NOMO-1 treated with dmso at 0.1 percent for 144 hours (cell line): ENCODE measurements around the gene LRRC72.
"Not testable (repeated sequence)": the region's sequence is repeated elsewhere in the genome, so short reads cannot be mapped to it uniquely, and the experiment has no call there.

ENCODE experiments used
- DNase-seq: peaks from one replicate; lab custom pipeline; 2025; ENCODE audit not compliant: unreplicated experiment; lab: John Stamatoyannopoulos, UW

LRRC72 gene

GRCh38 chr7:16524332-16524731, 2.3 kb upstream of the LRRC72 start:
- DNase-seq: no peak

DNA sequence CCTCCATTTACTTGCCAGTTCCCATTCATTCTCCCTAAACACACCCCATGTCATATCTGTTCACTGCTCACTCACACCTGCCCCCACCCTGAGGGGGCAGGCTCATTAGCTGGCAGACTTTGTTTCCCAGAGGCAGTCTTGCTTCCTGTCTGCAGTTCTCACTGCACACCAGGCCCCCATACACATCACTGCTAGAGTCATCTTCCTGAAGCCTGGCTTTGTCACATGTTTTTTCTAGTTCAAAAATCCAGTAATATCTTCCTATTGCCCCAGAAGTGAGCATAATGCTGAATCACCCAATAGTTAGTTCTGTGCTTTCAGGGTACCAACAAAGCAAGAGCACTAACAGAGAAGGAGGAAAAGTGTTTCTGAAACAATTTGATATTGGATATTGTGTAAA, 1.9 kb downstream of the LRRC72 start:
- DNase-seq: no peak

DNA sequence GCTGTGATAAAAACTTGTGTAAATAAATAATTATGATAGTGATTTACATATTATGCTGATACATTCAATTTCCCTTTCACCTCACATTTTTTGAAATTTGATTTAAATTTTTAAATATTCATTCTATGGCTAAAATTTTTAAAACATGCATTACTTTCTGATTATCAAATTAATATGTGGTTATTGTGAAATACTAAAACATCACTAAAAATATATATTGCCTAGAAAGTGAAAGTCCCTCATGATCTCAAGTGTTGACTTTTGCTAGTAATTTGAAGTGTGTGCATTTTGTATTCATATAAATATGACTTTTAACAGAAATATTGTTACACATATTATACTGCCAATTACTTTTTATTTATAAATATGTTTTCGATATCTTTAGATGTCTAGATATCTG, 3.1 kb downstream of the LRRC72 start:
- no peak for DNase-seq

DNA sequence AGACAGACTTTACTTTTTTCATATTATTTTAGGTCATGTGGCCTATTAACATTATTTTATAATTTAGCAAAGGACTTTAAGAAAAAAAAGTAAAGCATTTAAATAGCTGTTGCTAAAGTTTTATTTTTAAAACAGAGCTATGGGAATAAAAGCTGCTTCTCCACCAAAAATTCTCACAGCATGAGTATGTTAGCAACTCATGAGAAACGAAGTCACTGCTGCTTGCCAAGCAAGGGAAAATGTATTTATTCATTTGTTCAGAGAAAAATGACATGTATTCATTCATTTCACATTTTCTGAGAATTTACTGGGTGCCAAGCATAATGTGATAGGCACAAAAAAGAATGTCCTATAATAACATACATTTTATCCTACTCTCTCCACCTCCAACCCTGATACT, 5.1 kb downstream of the LRRC72 start:
- no peak for DNase-seq

- DNase-seq: no peak
Measured at GRCh38 chr7:16532272-16532671, 5.6 kb downstream of the LRRC72 start.

DNA sequence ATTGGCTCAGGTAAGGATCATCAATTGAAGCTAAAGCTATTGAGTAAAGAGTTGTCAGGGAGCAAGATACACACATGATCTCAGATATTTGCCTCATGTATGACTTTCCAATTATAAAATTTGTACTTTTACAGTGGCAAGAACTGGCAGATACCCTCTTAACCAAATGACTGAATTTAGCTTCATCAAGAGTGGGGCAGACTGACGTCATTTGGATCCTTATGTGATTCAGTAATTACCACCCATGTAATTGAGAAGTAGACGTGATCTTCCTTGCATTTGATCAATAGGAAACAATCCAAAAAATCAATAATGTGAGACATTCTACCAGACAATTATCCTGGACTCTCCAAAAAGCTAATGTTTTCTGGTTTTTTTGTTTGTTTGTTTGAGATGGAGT, 8.9 kb downstream of the LRRC72 start:
- DNase-seq: no peak

DNA sequence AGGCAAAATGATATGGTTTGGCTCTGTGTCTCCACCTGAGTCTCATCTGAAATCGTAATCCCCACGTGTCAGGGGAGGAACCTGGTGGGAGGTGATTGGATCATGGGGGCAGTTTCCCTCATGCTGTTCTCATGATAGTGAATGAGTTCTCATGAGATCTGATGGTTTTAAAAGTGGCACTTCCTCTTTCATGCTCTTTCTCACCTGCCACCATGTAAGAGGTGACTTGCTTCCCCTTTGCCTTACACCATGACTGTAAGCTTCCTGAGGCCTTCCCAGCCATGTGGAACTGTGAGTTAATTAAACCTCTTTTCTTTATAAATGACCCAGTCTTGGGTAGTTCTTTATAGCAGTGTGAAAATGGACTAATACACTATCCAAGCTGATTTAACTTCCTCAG, 13.9 kb downstream of the LRRC72 start:
- DNase-seq: not testable (repeated sequence)

DNA sequence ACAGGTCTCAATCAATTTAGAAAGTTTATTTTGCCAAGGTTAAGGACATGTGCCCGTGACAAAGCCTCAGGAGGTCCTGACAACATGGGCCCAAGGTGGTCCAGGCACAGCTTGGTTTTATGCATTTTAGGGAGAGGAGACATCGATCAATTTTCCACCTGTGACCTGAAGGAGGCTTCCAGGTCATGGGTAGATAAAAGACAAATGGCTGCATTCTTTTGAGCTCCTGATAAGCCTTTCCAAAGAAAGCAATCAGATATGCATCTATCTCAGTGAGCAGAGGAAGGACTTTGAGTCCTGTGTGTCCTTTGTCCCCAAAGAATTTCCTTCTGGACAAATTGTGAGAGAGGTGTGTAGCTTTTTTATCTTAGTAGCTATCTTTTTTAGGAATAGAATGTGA, 15.8 kb downstream of the LRRC72 start:
- DNase-seq: no peak

DNA sequence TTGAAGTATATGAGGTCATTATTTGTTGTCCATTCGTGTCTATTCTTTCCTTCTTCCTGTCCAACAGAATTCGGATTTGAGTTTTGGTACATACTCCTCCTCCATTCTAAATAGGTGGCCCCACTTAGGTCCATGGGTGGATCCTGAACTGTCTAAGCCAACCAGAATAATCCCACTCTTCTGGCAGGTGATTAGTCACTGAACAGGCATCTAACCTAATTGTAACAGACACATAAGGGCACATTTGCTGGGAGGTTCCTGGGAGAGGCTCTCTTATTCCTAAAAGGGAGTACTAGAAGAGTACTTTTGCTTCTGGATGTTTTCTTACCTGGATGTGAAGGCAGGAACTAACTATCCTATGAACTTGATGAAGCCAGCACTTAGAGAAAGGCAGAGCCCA, 16.8 kb downstream of the LRRC72 start:
- DNase-seq: no peak

DNA sequence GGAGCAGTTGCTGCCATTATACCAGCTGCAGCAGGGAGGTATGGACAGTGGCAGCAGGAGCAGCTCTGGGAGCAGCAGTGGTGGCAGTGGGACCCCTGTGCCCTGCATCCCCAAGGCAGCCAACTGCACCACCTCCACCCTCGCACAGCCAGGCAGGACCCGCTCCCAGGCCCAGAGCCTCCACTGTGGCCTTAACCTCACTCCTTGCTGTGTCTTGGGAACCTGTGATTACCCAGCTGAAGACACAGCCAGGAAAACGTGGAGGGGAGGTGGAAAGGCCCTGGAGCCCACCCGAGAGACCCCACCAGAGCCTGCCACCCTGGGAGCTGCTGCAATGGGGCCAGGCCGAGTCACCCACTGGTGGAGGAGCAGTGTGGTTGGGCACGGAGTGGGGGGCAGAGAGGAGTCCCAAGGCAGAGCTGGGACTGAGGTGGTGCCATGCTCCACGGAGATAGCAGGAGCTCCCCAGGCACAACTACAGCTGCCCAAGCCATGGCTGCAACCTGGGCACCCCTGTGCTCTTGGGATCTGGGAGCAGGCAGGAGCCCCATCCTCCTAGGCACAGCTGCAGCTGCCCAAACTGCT, 20.4 kb downstream of the LRRC72 start:
- no peak for DNase-seq

DNA sequence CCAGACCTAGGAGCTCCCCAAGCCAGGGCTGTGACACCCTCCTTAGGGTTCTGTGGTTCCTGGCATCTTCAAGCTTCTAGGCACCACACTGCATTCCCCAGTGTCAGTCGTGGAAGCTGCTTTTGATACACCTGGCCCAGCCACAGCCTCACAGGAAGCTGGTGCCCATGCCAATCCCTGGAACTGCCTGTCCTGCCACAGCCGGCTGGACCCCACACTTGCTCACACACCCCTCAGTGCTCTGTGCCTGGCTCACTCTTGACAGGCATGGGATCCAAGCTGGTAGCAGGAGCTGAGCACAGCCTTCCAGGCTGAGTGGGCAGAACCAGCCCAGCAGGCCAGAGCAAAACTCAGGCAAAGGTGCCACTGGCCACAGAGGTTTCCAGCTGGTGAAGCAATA, 21.8 kb downstream of the LRRC72 start:
- DNase-seq: no peak

- DNase-seq: no peak
Measured at GRCh38 chr7:16550671-16551070, 24.0 kb downstream of the LRRC72 start.

DNA sequence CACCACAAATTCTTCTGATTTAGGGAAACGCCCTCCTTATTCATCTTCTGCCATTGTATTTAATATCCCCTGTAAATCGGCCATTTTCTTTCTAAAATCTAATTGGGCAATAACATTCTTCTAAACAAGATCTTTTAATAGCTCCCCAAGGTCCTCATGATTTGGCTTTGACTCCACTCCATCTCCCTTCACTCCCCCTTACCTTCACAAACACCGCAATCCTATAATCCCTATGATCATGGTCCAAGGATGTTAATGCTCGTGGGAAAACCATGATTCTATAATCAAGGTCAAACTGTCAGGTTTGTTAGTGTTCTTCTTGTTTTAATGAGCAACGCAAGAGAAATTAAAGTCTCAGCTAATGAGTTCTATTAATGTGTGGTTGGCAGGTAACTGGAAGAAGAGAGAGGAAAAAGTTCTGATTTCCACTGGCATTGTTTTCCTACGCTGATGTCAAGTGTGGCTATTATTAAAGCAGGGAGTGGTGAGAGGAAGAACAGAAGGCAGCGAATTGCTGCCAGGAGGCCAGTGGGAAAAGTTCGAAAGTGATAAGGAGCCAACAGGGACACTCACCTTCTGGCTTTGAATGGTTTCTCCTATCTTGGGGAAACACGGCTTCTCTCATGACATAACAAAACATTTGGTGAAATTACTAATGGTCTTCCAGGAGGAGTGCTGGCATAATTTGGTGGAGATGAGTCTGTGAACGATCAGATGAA, 28.1 kb downstream of the LRRC72 start:
- no peak for DNase-seq

- DNase-seq: no peak
Measured at GRCh38 chr7:16556359-16556758, 29.7 kb downstream of the LRRC72 start.

- no peak for DNase-seq
Measured at GRCh38 chr7:16558761-16559302, 32.2 kb downstream of the LRRC72 start.

GRCh38 chr7:16559497-16560179, 33.0 kb downstream of the LRRC72 start:
- no peak for DNase-seq

- no peak for DNase-seq
Measured at GRCh38 chr7:16561943-16562342, 35.3 kb downstream of the LRRC72 start.

- no peak for DNase-seq
Measured at GRCh38 chr7:16562456-16563220, 36.0 kb downstream of the LRRC72 start.

DNA sequence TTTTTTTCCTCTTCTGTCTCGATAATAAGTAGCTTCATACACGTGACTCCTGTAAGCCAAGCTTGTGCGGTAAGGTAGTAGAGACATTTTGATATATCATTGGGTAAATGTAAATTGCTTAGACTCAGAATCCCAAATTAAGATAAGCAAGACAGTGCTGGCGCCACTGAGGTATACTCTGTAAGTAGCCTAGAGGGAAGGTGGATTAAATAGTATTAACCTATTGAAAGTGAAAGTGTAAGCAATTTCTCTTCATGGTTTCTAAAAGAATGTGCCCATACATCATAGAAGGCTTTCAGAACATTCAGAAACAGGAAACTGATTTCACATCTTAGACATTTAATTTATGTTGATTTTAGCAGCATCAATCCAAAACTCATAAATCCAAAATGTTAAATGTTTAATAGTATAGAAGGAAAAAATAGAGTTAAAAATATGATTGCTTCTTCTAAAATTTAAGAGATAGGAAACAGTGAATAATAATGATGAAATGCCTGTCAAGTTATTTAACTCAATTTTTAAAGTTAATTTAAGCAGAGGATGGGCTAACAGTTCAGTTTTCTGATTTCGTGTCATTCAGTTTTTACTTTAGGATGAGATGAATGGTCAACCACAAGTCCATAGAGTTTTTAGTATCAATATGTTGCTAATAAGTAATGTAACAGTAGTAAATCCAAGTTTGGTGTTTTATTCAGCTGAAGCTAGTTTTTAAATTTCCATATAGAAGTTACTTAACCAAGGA, 36.8 kb downstream of the LRRC72 start:
- DNase-seq: no peak

- DNase-seq: no peak
Measured at GRCh38 chr7:16564023-16564380, 37.4 kb downstream of the LRRC72 start.

- DNase-seq: peak; percentile 41
Measured at GRCh38 chr7:16564909-16565426, 38.3 kb downstream of the LRRC72 start.
